ENCODE measurements around the gene ITPR2.

ITPR2 gene

DNA sequence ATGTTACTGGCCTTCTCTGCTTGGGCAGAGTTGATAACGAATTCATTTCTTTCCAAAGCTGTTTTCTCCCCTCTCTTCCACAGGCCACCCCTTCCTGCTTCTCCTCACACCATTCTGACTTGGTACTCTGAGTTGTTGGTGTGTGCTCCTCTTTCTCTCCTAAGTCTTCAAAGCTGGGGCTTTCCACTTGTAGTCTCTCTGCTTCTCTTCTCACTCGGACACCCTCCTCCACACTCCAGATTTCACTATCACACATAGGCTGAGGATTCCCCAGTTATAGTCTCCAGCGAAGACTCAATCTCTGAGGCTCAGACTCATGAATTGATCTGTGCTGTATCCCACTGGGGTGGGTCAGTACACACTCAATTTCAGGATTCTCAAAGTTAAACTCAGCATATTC is 436.6 kb downstream of the ITPR2 start:
- DNase-seq (ENCODE audit: low read depth): no peak

DNA sequence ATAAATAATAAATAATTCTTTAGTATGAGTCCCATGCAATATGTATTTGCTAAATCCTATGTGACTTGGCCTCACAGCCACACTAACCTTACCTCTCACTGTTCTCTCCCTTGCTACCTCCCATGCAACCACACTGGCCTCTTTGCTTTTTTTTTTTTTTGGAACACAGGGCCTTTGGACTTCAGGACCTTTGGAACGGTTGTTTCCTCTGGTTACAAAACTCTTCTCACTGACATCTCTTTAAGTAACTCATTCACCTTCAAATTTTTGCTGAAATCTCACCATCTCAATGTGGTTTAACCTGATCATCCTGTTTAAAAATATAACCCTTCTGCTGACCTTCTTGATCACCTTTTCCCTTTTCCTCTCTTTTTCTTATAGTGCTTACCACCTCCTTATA is 443.7 kb downstream of the ITPR2 start:
- DNase-seq (ENCODE audit: low read depth): no peak

DNA sequence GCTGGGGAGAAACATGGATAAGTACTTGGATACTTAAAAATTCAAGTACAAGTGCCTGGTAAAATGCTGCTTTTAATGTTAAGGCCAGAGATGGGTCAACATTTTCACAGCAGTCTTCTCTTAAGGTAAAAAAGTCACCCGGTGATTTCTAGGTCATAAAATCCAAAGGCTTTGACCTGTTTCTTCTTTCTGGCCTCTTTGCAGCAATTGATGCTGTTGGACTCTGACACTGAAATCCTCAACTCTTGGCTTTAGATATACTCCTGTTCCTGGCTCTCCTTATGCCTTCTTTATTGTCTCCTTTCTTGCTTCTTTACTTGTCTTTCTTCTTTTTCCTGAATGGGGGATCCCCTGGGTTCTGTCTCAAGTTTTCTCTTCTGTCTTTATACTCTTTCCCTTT is 448.5 kb downstream of the ITPR2 start:
- DNase-seq (ENCODE audit: low read depth): no peak

DNA sequence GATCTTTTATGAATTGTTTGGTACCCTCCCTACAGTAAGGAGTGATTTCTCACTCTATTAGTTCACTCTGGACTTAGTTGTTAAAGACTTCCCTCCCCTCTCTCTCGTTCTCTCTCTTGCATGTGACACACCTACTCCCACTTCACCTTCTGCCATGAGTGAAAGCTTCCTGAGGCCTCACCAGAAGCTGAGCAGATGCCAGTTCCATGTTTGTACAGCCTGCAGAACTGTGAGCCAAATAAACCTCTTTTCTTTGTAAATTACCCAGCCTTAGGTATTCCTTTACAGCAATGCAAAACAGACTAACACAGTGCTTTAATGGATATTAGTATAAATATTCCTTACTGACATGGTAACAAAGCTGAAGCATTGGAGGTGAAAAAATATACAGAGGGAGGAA is 450.0 kb downstream of the ITPR2 start:
- DNase-seq (ENCODE audit: low read depth): no peak

DNA sequence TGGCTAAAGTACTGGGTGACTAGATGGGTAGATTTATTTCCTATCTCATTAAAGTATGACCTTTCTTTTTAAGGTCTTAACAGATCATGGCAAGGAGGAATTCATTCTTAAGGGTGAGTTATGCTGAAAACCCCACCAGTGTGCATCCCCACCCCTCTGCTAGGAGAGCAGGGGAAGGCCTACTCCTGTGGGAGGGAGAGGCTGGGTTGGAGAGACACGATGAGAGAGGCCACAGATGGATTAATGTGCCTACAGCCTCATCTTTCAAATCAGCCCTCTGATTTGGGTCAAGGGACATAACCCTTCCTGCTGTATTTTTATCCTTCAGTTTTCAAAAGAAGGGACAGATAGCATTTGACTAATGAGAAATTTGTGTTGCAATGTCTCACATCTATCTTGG is 452.1 kb downstream of the ITPR2 start:
- DNase-seq (ENCODE audit: low read depth): no peak

DNA sequence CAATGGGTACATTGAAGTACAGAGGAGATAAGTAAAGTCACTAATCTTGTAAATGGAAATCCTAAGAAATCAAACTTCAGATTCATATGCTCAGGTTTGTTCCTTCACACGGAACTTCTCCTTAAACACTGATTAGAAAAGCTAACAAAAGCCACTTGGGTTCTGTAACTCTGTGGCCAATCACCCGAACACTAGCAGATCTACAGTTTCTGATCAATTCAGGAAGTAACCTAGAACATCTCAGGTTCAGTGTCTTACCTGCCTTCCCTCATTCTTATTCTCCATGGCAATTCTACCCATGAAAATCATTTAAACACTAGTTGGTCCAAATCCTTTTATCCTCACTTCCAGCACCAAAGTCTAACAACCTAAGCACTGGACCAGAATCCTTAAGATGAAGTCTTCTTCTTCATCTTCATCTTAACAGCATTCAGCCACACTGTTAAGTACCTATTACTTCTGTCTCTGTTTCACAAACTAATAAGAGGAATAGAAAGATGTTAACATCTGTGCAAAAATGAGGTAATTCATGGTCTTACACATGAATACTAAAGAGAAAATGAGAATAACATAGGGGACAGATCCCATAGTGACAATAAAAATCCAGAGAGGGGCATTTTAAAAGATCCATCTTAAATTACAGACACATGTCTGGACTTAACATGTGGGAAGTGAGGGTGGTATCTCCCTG is 453.1 kb downstream of the ITPR2 start:
- DNase-seq (ENCODE audit: low read depth): no peak

- DNase-seq (ENCODE audit: low read depth): no peak
Measured at GRCh38 chr12:26378711-26379110, 454.3 kb downstream of the ITPR2 start.

- no peak for DNase-seq (ENCODE audit: low read depth)
Measured at GRCh38 chr12:26374934-26375680, 457.9 kb downstream of the ITPR2 start.

- no peak for DNase-seq (ENCODE audit: low read depth)
Measured at GRCh38 chr12:26373606-26374495, 459.1 kb downstream of the ITPR2 start.

- no peak for DNase-seq (ENCODE audit: low read depth)
Measured at GRCh38 chr12:26372866-26373265, 460.1 kb downstream of the ITPR2 start.

DNA sequence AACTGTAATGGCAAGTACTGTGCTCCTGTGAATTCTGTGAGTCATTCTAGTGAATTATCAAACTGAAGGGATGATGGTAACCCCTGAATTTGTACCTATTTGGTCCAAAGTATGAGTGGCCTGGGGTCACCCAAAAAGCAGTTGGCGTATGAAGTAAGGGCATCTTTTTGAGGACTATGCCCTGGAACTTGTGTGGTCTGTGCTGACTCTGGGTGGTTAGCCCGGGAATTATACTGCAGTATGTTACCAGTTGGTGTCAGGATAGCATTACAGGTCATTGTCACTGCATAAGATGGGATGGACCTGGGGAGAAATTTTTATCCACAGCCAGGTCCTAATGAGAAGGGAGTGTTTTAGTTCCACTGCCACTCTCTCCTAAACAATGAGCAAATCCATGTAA is 462.9 kb downstream of the ITPR2 start:
- DNase-seq (ENCODE audit: low read depth): no peak

DNA sequence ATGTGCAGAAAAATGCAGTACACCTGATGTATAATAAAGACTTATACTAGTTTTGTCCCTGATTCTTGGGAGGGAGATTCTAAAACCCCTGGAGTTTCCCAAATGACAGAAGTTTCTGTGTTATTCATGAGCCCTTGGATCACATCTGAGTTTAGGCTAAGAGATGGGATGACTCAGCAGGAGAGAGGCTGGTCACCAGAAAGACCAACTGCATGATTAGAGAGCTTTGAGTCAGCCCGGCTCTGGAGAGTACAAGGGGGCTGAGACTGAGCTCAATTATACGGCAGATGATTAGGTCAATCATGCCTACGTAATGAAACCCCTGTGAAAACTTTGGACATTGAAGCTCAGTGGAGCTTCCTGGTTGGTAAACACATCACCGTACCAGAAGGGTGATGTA is 463.4 kb downstream of the ITPR2 start:
- DNase-seq (ENCODE audit: low read depth): no peak

GRCh38 chr12:26367991-26368730 is 464.8 kb downstream of the ITPR2 start:
- DNase-seq (ENCODE audit: low read depth): no peak

GRCh38 chr12:26361964-26362363 is 471.0 kb downstream of the ITPR2 start:
- no peak for DNase-seq (ENCODE audit: low read depth)

DNA sequence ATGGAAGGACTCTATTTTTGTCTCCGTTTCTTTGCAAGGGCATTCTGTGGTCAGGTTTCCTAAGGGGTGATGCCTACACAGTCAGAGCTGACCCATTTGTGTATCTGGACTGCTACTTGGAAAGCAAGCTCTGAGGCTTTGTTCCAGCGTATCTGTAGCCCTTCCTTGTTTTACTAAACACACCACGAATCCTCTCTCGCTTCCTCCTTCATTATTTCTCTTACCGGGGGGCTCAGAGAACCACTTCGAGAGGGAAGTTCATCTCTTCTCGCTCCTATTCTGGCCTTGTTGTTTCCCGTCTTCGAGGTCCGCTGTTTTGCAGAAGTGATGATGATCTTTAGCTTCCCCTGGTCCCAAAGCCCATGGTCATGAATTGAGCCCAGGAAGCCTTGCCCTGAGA is 472.9 kb downstream of the ITPR2 start:
- no peak for DNase-seq (ENCODE audit: low read depth)

DNA sequence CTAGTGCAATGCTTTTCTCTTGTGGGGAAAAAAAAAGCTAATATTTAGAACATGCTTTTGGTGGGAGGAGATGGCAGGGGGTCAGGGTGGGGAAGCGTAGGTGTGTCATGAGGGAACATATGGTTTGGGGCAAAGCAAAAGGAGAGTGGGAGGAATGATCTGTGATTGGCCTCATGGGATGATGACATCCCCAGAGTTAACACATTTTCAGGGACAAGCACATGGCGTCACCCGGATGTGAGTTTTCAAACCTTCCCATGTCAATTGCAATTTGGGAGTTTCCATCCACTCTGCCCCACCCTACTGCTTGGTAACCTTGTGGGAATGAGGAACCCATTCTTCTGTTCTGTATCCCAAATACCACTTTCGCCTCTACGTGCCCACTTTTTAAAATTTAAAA is 473.4 kb downstream of the ITPR2 start:
- DNase-seq (ENCODE audit: low read depth): no peak

DNA sequence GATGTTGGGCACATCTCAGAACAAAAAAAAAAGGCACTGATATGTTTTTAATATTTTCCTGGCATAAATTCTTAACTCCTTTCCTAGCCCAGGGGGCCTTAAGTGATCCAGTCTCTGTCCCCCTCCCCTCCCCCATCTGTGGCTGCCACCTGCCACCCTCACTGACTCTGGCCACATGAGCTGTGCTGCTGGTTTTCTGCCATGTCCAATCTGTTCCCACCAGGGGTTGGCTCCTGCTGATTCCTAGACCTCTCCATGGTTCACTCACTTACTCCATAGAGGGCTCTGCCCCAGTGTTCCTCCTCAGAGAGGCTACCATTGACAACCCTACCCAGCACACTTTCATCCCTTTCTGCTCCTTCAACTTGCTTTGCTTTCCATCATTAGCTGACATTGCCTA is 474.3 kb downstream of the ITPR2 start:
- DNase-seq (ENCODE audit: low read depth): no peak

- DNase-seq (ENCODE audit: low read depth): no peak
Measured at GRCh38 chr12:26347300-26347699, 485.7 kb downstream of the ITPR2 start.

DNA sequence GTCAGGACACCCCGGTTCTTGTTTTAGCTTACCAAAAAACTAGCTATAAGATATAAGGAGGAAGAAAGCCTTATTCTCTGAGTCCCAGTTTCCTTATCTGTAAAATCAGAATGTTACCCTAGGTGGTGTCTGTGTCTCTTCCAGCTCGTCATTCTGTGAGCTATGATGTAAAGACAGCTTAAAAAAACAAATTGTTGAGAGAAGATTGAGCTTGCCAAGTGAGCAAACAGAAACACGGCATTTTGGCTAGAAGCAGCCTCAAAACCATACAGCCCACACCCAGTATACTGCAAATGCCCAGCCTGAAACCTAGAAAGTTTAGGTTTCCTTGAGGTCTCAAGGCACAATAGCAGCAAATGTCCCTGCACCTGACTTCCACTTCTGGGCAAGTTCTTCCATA is 486.3 kb downstream of the ITPR2 start:
- DNase-seq (ENCODE audit: low read depth): no peak

GRCh38 chr12:26345471-26346003 is 487.5 kb downstream of the ITPR2 start:
- DNase-seq (ENCODE audit: low read depth): no peak

- no peak for DNase-seq (ENCODE audit: low read depth)
Measured at GRCh38 chr12:26341491-26341890, 491.5 kb downstream of the ITPR2 start.

DNA sequence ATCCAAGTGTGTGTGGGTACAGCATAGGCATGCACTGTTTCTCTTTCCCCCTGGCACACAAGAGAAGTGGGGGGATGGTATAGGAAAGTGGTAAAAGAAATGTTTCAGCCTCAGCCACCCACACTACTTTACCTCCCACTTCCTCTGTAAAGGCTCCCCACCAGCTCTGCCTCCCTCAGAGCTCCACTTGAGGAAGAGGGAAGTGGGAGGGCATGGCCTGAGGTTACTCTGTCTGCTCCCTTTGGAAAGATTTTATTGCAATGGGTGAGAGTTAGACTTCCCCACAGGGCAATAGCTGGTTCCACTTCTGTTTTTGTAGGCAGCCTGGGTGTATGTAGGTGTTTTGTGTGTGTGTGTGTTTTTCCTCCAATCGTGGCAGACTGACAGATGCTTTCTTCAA is 492.3 kb downstream of the ITPR2 start:
- DNase-seq (ENCODE audit: low read depth): no peak
